ENCODE results near the gene PHLDA2. TPM values are rescaled to one million over a fixed set of nuclear protein-coding genes. Genes with fewer than 3 reads are reported as not detected.
A peak's percentile ranks its signal among the peaks of the same experiment; 100 is the strongest.

The PHLDA2 gene, protein sequence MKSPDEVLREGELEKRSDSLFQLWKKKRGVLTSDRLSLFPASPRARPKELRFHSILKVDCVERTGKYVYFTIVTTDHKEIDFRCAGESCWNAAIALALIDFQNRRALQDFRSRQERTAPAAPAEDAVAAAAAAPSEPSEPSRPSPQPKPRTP
- 25.5 and 26.7 TPM in 2 replicates for total RNA-seq

- Mint-ChIP-seq H3K27ac (peak within 1 kb of the TSS; percentile 92), H3K4me1 (peaks cover 27% of the 10 kb centered on the region), H3K9me3 (no peaks in the 10 kb centered on the region), H3K4me3 (peak within 1 kb of the TSS; percentile 92), H3K36me3 (ENCODE audit: low read depth) (peaks cover 3% of the 10 kb centered on the region), H3K27me3 (peaks cover 18% of the 10 kb centered on the region)
- DNase-seq = peak; percentile 90
- intact Hi-C loops (cut with micrococcal nuclease) = loop anchor here (1.0 kb wide), 1 partner anchor 31 kb away; no protein-coding TSS in a partner anchor
Observed at GRCh38 chr11:2928605-2929530, at the start of gene PHLDA2. PHLDA2 (minus strand) TSS chr11:2929420; CDS start chr11:2929364, 56 bp downstream.

DNA sequence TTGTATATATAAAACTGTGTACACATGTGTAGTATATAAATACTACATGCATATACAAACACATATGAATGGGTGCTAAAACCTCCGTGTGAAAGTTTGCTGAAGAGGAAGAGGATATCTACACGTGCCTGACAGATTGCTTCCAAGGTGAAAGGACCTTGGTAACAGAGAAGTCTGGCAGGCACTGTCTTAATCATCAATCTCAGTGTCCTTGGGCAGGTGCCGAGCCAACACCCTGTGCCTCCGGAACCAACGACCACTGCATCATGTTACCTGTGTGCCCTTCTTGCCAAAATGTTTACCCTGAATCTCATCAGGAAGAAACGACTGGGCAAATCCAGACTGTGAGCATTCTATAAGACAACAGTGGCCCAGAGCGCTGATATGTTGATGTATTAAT, 47.9 kb upstream of the PHLDA2 start:
- intact Hi-C loops (cut with micrococcal nuclease) = loop anchor here (5.0 kb wide), 1 partner anchor 45 kb away; no protein-coding TSS in a partner anchor
- peaks cover 29% of the 10 kb centered on the region for H3K4me1 Mint-ChIP-seq

DNA sequence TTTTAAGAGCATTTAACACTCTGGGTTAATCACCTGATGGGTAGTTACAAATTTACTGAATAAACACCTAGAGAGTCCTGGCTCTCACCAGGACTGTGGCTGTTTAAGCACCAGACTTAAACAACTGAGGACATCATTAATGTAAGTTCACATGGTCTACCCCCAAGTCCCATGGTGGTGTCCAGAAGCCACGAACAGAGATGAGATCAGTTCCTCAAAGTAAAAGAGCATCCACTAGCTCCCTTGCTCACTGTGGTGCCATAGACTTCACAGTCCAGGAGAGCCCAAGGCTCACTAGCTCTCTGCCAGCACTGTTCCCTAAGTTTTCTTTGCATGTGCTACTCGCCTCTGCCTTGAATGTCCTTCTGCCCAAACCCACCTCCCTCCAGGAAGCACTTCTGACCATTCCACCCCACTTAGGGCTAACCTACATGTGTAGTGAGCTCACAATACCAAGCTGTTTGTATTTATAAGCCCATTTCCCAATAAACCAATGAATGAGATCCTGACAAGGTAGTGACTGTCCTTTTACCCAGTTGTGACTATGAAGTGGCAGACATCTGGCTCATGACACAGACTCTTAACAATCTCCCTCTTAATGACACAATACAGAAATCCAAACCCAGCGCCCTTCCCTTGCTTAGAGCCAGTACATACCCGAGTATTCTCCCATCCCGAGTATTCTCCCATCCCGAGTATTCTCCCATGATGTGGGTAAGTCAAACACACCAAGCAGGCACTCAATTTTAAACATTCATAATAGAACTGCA, 47.3 kb upstream of the PHLDA2 start:
- no peaks in the 10 kb centered on the region for H3K9me3 Mint-ChIP-seq
- intact Hi-C loops (cut with micrococcal nuclease) = loop anchor here (5.0 kb wide), 1 partner anchor 44 kb away; no protein-coding TSS in a partner anchor
- peak overlapping the region; percentile 65 for H3K27ac Mint-ChIP-seq
- H3K4me1 Mint-ChIP-seq = peaks cover 24% of the 10 kb centered on the region
- peaks cover 55% of the 10 kb centered on the region for H3K36me3 Mint-ChIP-seq (ENCODE audit: low read depth)
- H3K4me3 Mint-ChIP-seq = no peak overlapping the region
- H3K27me3 Mint-ChIP-seq = no peaks in the 10 kb centered on the region
- DNase-seq = no peak

More for the DNA sequence above, 47.9 kb upstream of the PHLDA2 start:
- Mint-ChIP-seq H3K27me3 (no peaks in the 10 kb centered on the region), H3K27ac (peak overlapping the region; percentile 29), H3K4me3 (no peak overlapping the region), H3K9me3 (no peaks in the 10 kb centered on the region), H3K36me3 (ENCODE audit: low read depth) (peaks cover 55% of the 10 kb centered on the region)
- no peak for DNase-seq

DNA sequence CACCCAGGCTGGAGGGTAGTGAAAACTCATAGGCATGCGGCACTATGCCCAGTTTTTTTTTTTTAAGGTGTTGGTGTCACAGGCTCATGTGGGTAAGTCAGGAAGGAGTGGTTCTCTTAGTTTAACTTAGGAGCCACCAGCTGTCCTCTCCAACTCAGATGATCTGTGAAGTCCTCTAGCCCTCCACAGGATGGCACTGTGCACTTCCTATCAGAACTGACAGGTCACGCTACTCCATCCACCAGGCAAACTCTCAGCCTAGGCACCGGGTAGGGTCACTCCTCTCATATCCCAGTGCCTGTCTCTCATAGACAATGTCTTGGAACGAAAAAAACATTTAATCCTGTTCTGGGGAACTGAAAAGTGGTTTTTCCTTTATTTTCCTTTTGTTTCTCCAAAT, 46.4 kb upstream of the PHLDA2 start:
- peaks cover 24% of the 10 kb centered on the region for H3K4me1 Mint-ChIP-seq
- H3K27ac Mint-ChIP-seq = peak overlapping the region; percentile 74
- peak; percentile 82 for DNase-seq
- intact Hi-C loops (cut with micrococcal nuclease) = loop anchor here (1.0 to 5.0 kb wide), 4 partner anchors 13 to 115 kb away; no protein-coding TSS in a partner anchor
- peaks cover 63% of the 10 kb centered on the region for H3K36me3 Mint-ChIP-seq (ENCODE audit: low read depth)
- H3K4me3 Mint-ChIP-seq = no peak overlapping the region
- no peaks in the 10 kb centered on the region for H3K9me3 Mint-ChIP-seq
- H3K27me3 Mint-ChIP-seq = no peaks in the 10 kb centered on the region

- no peak for DNase-seq
- Mint-ChIP-seq H3K27me3 (no peaks in the 10 kb centered on the region), H3K9me3 (no peaks in the 10 kb centered on the region), H3K4me1 (peaks cover 24% of the 10 kb centered on the region), H3K36me3 (ENCODE audit: low read depth) (peaks cover 73% of the 10 kb centered on the region), H3K4me3 (no peak overlapping the region), H3K27ac (peak overlapping the region; percentile 10)
- intact Hi-C loops (cut with micrococcal nuclease) = loop anchor here (2.0 kb wide), 2 partner anchors 15 to 117 kb away; no protein-coding TSS in a partner anchor
Observed at GRCh38 chr11:2974272-2974671, 45.1 kb upstream of the PHLDA2 start.

DNA sequence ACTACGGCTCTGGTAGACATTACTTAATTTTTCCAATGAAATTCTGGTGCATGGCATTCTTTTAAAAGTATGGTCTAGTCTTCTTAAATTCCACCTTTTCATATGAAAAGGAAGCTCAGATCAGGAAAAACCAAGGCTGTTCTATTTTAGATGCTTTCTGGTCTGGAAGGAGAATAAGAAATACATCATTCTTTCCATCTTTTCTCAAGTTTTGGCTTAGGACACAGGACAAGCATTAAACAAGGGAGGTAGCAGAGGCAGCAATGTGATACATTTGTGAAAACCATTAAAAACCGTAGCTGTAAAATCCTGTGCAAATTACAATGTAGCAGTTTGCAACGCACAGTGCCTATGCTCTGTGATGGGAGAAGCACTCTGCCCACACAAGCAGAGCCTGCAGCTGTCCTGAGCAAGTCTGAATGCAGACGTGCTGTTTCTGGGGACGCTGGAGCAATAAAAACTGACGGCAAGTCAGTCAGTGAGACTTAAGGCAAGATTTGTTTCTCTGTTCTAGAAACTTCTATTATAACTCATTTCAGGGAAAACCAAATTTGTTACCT, 39.2 kb upstream of the PHLDA2 start:
- Mint-ChIP-seq H3K9me3 (no peaks in the 10 kb centered on the region), H3K36me3 (ENCODE audit: low read depth) (peaks cover 88% of the 10 kb centered on the region), H3K4me1 (peaks cover 14% of the 10 kb centered on the region), H3K27ac (no peak overlapping the region), H3K4me3 (no peak overlapping the region), H3K27me3 (no peaks in the 10 kb centered on the region)
- intact Hi-C loops (cut with micrococcal nuclease) = no loop called here
- no peak for DNase-seq

DNA sequence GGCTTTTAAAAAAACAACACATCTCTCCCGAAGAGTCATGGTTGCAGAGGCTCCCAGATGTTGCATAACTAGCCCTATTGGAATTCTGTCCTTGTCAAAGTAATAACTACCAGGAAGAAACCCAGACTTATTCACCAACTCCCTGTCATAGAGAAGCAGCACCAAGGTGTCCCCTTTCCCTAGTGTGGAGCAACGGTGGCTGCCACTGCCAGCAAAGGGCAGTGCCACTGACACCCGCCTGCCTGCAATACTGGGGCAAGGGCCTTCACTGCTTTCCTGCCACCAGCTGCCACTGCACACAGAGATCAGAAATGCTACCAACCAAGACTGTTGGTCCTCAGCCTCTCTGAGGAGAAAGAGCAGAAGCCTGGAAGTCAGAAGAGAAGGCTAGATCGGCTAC, 35.6 kb upstream of the PHLDA2 start:
- H3K27ac Mint-ChIP-seq = no peak overlapping the region
- DNase-seq = no peak
- H3K27me3 Mint-ChIP-seq = no peaks in the 10 kb centered on the region
- H3K36me3 Mint-ChIP-seq (ENCODE audit: low read depth) = peaks cover 86% of the 10 kb centered on the region
- H3K4me3 Mint-ChIP-seq = no peak overlapping the region
- intact Hi-C loops (cut with micrococcal nuclease) = no loop called here
- peaks cover 29% of the 10 kb centered on the region for H3K4me1 Mint-ChIP-seq
- H3K9me3 Mint-ChIP-seq = no peaks in the 10 kb centered on the region

DNA sequence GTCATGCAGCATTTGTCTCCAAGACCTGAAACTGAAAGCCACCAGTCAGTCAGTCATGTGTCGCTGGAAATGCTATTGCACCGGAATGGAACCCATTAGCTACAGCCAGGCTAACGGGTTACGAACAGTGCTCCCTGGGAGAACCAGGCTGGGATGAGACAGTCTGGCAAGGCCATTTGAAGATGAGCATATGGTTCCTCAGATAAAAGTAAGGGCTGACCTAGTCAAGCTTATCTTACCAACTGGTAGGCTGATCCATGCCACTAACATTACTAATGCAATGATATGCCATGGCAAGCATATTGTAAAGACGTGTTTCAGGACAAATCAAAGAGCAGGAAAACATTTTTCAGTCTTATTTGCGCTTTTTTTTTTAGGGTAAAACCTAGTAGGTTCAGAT, 34.5 kb upstream of the PHLDA2 start:
- intact Hi-C loops (cut with micrococcal nuclease) = no loop called here
- no peak for DNase-seq
- Mint-ChIP-seq H3K4me1 (peaks cover 33% of the 10 kb centered on the region), H3K4me3 (no peak overlapping the region), H3K27me3 (no peaks in the 10 kb centered on the region), H3K36me3 (ENCODE audit: low read depth) (peaks cover 87% of the 10 kb centered on the region), H3K27ac (peak overlapping the region; percentile 53), H3K9me3 (no peaks in the 10 kb centered on the region)

DNA sequence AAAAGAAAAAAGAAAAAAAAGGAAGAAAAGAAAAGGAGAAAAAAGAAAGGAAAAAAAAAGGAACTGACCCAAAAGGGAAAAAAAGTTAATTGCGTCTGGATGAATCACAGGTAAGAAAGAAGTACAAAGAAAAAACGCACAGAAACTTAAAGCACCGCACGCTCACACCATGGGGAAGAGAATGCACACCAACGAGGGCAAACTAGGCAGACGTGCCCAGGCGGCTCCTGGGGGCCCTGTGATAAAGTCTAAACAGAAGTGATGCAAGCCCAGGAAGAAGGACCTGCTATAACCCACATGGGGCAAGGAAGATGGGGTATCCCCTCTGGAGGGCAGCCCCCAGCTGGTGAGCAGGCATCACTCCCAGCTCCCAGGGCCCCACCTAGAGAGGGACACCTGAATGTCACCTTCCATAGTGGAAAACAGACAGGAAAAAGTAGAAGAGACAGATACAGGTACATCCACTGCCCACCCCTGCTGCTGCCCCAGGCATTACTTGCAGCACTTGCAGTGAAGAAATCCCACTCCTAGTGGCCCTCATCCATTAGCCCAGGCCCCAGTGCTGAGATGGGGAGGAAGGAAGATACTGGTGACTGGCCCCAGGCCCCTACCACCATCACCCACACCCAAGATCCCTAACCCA, 34.0 kb upstream of the PHLDA2 start:
- DNase-seq = no peak
- H3K4me3 Mint-ChIP-seq = no peak overlapping the region
- intact Hi-C loops (cut with micrococcal nuclease) = no loop called here
- H3K36me3 Mint-ChIP-seq (ENCODE audit: low read depth) = peaks cover 88% of the 10 kb centered on the region
- peak overlapping the region; percentile 53 for H3K27ac Mint-ChIP-seq
- peaks cover 33% of the 10 kb centered on the region for H3K4me1 Mint-ChIP-seq
- no peaks in the 10 kb centered on the region for H3K9me3 Mint-ChIP-seq
- H3K27me3 Mint-ChIP-seq = no peaks in the 10 kb centered on the region

GRCh38 chr11:2961080-2961479, 31.9 kb upstream of the PHLDA2 start:
- DNase-seq = no peak
- Mint-ChIP-seq H3K4me3 (no peak overlapping the region), H3K27ac (peak overlapping the region; percentile 39), H3K4me1 (peaks cover 26% of the 10 kb centered on the region), H3K9me3 (no peaks in the 10 kb centered on the region), H3K27me3 (no peaks in the 10 kb centered on the region), H3K36me3 (ENCODE audit: low read depth) (peaks cover 82% of the 10 kb centered on the region)
- intact Hi-C loops (cut with micrococcal nuclease) = no loop called here

DNA sequence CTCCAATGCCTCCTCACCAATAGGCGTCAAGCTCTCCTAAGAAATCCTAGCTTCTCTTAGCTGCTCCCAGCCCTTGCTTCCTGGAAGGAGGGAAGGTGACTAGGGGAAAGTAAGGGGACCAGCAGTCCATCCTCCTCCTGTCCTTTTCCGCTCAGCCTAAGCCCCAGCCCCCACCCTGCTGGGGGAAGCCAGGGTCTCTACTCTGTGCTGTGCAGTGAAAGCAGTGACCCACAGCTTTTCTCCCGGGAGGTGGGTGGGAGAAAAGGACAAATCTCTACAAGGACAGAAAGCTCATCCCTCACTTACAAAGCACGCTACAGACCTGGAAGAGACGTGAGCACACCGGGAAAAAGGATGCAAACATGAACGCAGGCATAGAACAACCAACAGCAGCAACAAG, 30.9 kb upstream of the PHLDA2 start:
- no peak overlapping the region for H3K27ac Mint-ChIP-seq

DNA sequence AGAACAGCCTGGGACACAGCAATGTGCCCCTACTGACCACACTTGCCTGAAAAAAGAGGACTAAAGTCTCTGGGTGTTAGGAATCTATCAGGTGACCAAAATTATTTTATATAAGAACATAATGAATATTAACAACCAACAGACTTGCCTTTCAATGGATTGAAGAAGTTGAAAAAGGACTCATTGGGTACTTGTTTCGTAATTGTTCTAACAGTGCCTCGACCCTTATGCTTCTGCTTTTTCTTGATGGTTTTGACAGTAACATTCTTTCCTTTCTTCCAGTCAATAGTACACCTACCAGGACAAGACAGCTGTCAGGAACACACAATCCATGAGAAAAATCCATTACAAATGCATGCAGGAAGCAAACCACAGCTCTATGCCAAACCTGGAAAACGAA, 29.0 kb upstream of the PHLDA2 start:
- Mint-ChIP-seq H3K4me3 (no peak overlapping the region), H3K27me3 (no peaks in the 10 kb centered on the region), H3K36me3 (ENCODE audit: low read depth) (peaks cover 79% of the 10 kb centered on the region), H3K4me1 (peaks cover 31% of the 10 kb centered on the region), H3K27ac (no peak overlapping the region), H3K9me3 (no peaks in the 10 kb centered on the region)
- intact Hi-C loops (cut with micrococcal nuclease) = no loop called here
- no peak for DNase-seq

More for the DNA sequence above, 30.9 kb upstream of the PHLDA2 start:
- Mint-ChIP-seq H3K4me3 (no peak overlapping the region), H3K4me1 (peaks cover 28% of the 10 kb centered on the region), H3K9me3 (no peaks in the 10 kb centered on the region), H3K27me3 (no peaks in the 10 kb centered on the region), H3K36me3 (ENCODE audit: low read depth) (peaks cover 82% of the 10 kb centered on the region)
- intact Hi-C loops (cut with micrococcal nuclease) = no loop called here
- no peak for DNase-seq

GRCh38 chr11:2955906-2956476, 26.8 kb upstream of the PHLDA2 start:
- no peak for DNase-seq
- Mint-ChIP-seq H3K4me1 (peaks cover 40% of the 10 kb centered on the region), H3K27me3 (no peaks in the 10 kb centered on the region), H3K4me3 (no peak overlapping the region), H3K36me3 (ENCODE audit: low read depth) (peaks cover 81% of the 10 kb centered on the region), H3K9me3 (no peaks in the 10 kb centered on the region), H3K27ac (no peak overlapping the region)
- intact Hi-C loops (cut with micrococcal nuclease) = no loop called here
